HG02798 (cell line): ENCODE measurements around the gene NME7.

Experiments used
- ATAC-seq: cut with Tn5 transposase; IDR thresholded peaks from one replicate; pipeline ENCODE4 v1.9.1; 2021; ENCODE audit warnings: mild to moderate bottlenecking; ENCODE audit not compliant: unreplicated experiment, poor library complexity

The NME7 gene

DNA sequence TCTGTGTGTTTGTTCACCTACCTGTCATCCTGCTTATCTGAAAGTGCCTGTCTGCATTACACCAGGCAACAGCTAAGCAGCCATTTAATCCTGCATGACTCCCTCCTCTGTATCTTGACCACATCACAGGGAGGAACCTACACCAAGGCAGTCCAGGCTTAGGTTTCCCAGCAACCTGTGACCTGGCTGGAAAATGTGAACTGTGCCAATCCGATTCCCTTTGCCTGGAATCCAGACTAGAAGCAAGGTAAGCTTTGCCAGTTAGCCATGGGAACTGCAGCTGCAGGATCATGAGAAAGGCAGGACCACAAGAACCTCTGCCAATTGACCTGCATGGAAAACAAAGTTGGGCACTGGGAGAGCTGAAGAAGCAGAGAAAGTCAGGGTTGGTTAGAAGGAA is 267.4 kb downstream of the NME7 start:
- ATAC-seq, result no peak

DNA sequence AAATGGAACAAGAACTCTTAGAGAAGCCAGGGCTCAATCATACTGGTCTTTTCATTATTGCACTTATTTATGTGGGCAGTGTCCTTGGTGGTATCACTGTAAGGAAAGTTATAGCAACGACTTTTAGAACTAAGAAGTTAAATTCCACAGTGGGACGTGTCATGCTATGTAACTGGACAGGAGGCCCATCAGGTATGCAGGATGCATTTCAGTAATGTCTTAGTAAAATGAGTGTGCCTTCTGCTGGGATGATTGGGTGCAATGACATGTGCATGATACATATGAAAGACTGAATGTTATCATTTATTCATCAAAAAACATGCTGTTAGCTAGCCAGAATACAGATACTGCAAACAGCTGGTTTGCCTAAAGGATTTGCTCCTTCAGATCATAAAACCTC is 268.0 kb downstream of the NME7 start:
- no peak for ATAC-seq

- no peak for ATAC-seq
Measured at GRCh38 chr1:169098380-169098779, 269.2 kb downstream of the NME7 start.

GRCh38 chr1:169094897-169095569 is 272.6 kb downstream of the NME7 start:
- ATAC-seq, result no peak

DNA sequence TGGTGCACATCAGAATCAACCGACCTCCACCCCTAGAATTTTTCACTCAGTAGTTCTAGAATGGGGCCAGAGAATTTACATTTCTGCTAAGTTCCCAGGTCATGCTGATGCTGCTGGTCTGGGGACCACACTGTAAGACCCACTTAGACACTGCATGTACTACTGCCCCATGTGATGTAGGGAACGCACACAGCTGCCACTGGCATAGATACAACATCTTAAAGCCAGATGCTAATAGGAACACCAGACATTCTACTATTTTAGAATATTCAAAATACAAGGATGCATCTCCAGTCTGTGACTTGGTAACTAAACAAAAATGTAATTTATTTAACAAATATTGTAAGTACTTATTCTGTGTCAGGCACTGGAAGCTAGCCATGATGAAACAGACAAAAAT is 275.2 kb downstream of the NME7 start:
- no peak for ATAC-seq

DNA sequence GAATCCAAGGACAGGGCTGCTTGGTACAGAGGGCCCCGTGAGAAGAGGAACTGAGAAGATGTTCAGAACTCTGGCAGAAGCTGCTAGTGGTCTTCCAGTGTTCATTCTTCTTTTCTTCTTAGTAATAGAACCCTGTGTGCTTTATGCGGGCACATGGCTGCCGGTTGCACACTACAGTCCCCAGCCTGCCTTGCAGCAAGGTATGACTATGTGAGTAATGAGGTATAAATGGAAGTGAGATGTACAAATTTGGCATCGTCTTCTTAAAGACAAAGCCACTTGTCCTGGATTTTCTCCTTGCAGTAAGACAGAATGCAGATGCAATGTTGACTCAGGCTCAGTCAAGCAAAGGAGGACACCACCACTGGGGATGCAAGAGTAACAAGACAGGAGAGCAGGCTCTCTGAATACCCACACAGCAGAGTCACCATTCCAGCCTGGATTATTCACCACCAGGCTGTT is 276.1 kb downstream of the NME7 start:
- ATAC-seq, result peak; percentile 83

DNA sequence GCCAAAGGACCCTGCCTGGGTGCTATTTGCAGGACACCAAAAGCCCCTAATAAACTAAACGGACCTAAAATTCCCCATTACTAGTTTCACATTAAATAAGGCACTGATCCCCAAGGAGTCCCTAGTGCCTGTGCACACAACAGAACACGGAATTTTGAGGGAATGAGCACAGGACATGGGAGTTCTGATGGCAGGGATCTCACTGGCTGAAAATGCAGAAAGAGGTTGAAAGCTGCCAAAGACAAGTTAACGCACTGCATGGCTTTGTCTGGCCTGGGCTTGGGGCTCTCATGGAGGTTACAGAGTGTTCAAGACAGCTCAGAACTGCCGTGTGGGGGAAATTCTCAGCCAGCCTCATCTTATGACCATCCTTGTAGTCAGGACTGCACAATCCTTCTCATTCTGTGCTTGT is 276.7 kb downstream of the NME7 start:
- peak; percentile 53 for ATAC-seq

GRCh38 chr1:169090308-169090899 is 277.2 kb downstream of the NME7 start:
- no peak for ATAC-seq

DNA sequence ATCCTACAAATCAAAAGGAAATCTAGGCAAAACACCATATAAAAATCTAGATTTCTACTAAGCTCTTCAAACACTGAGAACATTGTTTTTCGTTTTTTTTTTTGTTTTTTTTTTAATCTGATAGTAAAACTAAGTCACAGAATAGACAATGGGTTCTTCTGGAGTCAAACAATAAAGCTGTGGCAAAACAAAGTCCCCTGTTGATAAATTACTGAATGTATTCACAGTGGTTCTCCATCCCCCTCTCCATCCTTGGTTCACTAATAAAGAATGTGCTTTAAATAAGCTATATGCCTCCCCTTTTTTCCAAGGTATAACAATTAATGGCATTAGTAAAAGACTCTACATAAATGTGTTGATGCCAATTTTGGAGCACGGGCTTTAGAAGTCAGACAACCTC is 277.8 kb downstream of the NME7 start:
- no peak for ATAC-seq

DNA sequence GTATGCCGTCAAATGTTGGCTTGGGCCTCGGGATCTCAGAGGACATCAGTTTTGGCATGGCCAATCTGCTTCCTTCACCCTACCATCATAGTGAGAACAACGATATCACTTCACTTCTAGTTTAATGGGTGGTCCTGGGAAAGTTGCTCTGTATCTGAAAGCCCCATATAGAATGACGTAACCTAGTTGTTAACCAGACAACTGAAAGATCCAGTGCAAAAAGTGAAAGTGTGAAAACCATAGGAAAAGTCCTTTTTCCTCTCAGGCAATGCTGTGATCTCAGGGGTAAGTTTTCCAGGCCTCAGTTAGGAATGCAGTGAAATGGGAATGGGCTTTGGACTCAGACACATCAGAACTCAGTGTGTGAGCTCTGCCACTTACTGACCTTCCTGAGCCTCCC is 279.7 kb downstream of the NME7 start:
- no peak for ATAC-seq

- no peak for ATAC-seq
Measured at GRCh38 chr1:169086603-169087455, 280.8 kb downstream of the NME7 start.

DNA sequence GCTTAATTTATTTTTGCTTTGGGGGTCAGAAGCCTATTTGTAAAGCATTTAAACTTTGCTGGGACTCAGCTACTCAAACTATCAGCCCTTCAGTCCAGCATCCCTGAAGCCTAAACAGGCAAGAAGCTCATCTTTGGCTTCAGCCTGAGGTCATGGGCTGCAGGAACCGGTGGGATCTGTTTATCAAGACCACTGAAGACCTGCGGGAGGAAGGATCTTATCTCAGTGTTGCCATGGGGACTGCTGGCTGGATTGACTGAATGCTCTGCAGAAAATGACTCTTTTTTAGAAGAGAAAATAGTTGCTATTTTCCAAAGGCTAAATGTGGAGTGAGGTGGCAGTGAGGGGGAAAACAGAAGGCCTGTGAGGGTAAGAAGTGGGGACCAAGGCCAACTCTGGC is 281.7 kb downstream of the NME7 start:
- no peak for ATAC-seq
